ENCODE results near the gene PPP4R3B.

PPP4R3B gene

DNA sequence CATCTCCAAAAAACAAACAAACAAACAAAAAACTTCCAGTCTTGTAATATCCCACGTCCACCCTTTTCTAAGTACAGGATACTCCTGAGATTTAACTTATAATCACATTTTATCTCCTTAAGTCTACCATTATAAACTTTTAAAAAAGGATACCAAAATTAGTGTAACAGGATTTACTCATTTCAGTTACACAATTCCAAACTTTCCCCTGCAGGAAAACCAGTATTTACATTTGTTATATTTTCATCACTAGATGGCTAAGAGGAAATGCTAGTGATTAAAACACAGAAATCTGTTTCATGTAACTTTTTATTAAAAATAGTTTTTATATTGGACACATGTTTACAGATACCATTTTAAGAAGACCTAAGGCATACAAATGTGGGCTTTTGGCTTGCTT, 70.4 kb downstream of the PPP4R3B start:
- H3K4me3 ChIP-seq (ENCODE audit: low read depth, low read length) = no peak overlapping the region
- TF ChIP-seq, protein P1, sequence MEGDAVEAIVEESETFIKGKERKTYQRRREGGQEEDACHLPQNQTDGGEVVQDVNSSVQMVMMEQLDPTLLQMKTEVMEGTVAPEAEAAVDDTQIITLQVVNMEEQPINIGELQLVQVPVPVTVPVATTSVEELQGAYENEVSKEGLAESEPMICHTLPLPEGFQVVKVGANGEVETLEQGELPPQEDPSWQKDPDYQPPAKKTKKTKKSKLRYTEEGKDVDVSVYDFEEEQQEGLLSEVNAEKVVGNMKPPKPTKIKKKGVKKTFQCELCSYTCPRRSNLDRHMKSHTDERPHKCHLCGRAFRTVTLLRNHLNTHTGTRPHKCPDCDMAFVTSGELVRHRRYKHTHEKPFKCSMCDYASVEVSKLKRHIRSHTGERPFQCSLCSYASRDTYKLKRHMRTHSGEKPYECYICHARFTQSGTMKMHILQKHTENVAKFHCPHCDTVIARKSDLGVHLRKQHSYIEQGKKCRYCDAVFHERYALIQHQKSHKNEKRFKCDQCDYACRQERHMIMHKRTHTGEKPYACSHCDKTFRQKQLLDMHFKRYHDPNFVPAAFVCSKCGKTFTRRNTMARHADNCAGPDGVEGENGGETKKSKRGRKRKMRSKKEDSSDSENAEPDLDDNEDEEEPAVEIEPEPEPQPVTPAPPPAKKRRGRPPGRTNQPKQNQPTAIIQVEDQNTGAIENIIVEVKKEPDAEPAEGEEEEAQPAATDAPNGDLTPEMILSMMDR (conservative IDR thresholded peaks at IDR 0.05; ENCODE audit: low read depth, low read length) = no peak
- DNase-seq (ENCODE audit: low read depth) = no peak

DNA sequence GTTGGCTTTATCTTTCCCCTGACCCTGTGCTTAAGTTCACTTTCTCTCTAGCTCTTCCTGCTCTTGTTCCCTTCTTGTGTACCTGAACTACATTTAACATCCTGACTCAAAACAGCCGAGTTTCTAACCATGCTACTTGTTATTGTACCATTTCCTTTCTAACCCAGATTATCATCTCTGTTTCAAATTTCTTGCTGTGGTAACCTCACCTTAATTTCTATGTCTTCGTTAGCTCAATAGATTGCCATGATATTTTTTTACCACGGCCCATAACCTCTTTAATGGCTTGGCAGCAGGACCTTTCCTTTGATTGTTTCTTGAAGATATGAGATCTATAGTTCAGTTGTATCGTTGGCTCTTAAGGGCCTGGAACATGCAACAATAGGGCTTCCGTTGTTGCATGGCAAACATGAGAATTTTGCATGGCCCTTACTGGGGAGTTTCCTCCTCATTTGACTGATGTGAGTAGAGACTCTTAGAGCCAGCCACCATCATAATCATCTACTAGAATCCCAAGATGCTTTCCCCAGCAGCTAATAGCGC, 86.8 kb downstream of the PPP4R3B start:
- DNase-seq (ENCODE audit: low read depth) = no peak
- TF ChIP-seq, protein P1 (conservative IDR thresholded peaks at IDR 0.05; ENCODE audit: low read depth, low read length) = no peak
- H3K4me3 ChIP-seq (ENCODE audit: low read depth, low read length) = no peak overlapping the region

DNA sequence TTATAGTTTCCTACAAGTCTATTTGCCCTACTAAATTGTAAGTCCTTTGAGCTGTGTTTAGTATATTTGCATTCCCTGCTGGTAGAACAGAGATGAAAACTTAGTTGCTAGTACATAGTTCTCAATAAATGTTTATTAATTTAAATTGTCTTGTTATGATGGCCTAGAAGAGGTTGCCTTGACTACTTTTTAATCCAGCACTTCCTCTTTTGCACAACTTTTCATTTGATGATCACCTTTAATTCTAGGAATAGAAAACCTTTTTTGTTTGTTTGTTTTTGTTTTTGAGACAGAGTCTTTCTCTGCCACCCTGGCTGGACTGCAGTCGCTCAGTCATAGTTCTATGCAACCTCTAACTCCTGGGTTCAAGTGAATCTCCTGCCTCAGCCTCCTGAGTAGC, 91.2 kb downstream of the PPP4R3B start:
- TF ChIP-seq, protein P1 (conservative IDR thresholded peaks at IDR 0.05; ENCODE audit: low read depth, low read length) = no peak
- no peak overlapping the region for H3K4me3 ChIP-seq (ENCODE audit: low read depth, low read length)
- DNase-seq (ENCODE audit: low read depth) = no peak

DNA sequence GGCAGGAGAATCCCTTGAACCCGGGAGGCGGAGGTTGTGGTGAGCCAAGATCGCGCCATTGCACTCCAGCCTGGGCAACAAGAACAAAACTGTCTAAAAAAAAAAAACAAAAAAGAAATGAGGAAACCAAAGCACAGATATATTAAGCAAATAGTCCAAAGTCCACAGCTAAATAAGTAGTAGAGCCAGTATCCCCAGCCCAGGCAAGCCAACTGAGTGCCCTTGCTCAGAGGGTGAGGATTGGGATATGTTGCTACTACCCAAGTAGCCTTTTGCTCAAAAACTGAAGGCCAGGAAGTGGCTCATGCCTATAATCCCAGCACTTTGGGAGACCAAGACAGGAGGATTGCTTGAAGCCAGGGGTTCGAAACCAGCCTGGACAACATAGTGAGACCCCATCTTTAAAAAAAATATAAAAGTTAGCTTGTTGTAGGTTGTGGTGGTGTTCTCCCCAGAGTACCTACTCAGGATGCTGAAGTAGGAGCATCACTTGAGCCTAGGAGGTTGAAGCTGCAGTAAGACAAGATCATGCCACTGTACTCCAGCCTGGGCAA, 92.5 kb downstream of the PPP4R3B start:
- TF ChIP-seq, protein P1 (conservative IDR thresholded peaks at IDR 0.05; ENCODE audit: low read depth, low read length) = no peak
- H3K4me3 ChIP-seq (ENCODE audit: low read depth, low read length) = no peak overlapping the region
- DNase-seq (ENCODE audit: low read depth) = no peak

DNA sequence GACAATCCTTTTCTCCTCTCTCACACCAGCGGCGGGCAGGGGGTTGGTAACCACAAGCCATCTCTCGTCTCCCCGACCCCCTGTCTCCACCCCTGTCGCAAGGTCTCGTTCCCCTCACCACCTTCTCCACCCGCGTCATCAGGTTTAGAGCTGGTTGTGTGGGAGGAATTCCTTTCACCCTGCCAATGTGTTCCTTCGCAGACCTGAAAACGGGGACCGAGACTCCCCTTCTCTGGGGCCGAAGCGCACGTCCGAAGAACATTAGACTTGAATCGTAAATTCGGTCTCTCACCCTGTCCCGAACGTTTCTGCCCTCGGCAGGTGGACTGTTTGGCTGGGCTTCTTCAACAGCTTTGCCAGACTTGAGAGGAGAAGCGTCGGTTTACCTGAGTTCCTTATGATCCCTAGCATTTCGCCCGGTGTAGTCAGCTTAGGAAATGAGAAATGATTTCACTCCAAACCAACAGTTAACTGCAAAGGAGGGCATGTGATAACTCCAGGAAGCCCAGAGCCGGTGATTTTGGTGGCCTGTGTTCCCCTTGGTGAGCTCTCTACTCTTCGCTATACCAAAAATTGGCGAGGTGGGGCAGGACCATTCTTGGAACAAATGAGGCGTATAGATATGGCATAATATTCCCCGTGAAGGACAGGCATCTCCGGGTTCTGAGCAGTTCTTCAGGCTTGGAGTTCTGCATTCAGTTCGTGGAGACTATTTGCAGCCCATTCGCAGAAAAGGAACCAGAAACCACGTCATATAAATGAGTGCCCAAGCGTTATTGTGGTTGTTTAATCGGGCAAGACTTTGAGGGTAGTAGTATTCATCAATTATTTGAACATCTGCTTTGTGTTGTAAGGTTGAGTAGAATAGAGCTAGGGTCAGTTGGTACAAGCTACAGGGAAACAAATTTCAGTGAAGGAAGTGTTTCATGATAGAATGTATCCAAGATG, 97.2 kb downstream of the PPP4R3B start:
- peak overlapping the region; percentile 92 for H3K4me3 ChIP-seq (ENCODE audit: low read depth, low read length)
- TF ChIP-seq, protein P1 (conservative IDR thresholded peaks at IDR 0.05; ENCODE audit: low read depth, low read length) = no peak
- peak; percentile 26 for DNase-seq (ENCODE audit: low read depth)

DNA sequence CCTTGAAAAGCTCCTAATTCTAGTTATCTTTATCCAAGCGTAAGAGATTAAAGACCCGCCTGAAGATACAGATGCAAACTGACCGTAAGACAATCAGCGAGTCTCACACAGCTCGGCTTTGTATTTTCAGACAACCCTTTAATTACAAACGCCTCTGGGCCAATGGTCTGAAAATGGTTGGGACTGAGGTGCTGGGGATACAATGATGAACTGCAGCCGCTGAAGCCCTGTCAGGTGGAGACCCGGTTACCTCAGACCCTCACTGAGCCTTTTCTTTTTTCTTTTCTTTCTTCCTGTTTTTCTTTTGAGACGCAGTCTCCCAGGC, 98.6 kb downstream of the PPP4R3B start:
- TF ChIP-seq, protein P1 (conservative IDR thresholded peaks at IDR 0.05; ENCODE audit: low read depth, low read length) = no peak
- DNase-seq (ENCODE audit: low read depth) = no peak
- peak overlapping the region; percentile 92 for H3K4me3 ChIP-seq (ENCODE audit: low read depth, low read length)
